Pancreas (tissue), 10 donors: ENCODE results near the gene XYLT1. TPM values are rescaled to one million over a fixed set of nuclear protein-coding genes. Genes with fewer than 3 reads are reported as not detected.

Source experiments
- ATAC-seq, 4 donors: fragments of 200-7000 bp; cut with Tn5 transposase; one replicate each; pipeline versions ENCODE4 v1.8.0 to v1.9.1; 2020; ENCODE audit warnings: mild to moderate bottlenecking in 4 of 4, moderate library complexity in 4 of 4
- DNase-seq, 6 donors: peaks; one replicate each; pipeline ENCODE4 v3.0.0-alpha.2; 2020
- FAIRE-seq: peaks from 2 replicates; lab custom pipeline; 2012; peaks lifted over from hg19 to GRCh38; lab: Jason Lieb, UNC
- H3K27ac ChIP-seq, 4 donors: fragments of 200-600 bp; sonication (generic); 1 replicate in 3 of 4; 2 replicates in 1 of 4; pipeline versions ENCODE4 v1.5.0 to v1.8.0; 2020
- H3K27me3 ChIP-seq, 4 donors: fragments of 200-600 bp; one replicate each; pipeline ENCODE4 v1.8.0; 2021
- H3K36me3 ChIP-seq, 3 donors: fragments of 200-600 bp; sonication (generic) in 1 of 3; one replicate each; pipeline versions ENCODE4 v1.5.0 to v1.8.0; 2020 to 2021
- H3K4me1 ChIP-seq, 3 donors: fragments of 200-600 bp; one replicate each; pipeline ENCODE4 v1.8.0; 2021
- H3K4me3 ChIP-seq, 4 donors: fragments of 200-600 bp; sonication (generic) in 2 of 4; one replicate each; pipeline versions ENCODE4 v1.5.0 to v1.8.0; 2020 to 2021
- H3K9me3 ChIP-seq, 4 donors: fragments of 200-600 bp; one replicate each; pipeline ENCODE4 v1.8.0; 2021
- CTCF ChIP-seq, 4 donors: fragments of 200-600 bp; sonication (generic) in 3 of 4; IDR thresholded peaks; one replicate each; pipeline versions ENCODE4 v1.5.0 to v1.8.0; 2021; ENCODE audit warnings: antibody characterized with exemption in 4 of 4
- WGBS, 2 donors: extraction: QIAGEN DNeasy Blood & Tissue Kit; methylation state at CpG; one replicate each; pipeline ENCODE4 v1.1.7; 2013; 5-methylcytosine and 5-hydroxymethylcytosine counted together
- intact Hi-C, 3 donors: fragments of 100-400 bp; cut with DNase I; formaldehyde crosslinking; loops; one replicate each; pipeline versions ENCODE4 v1.11.1 to v1.14.2; 2022
- polyA plus RNA-seq, 2 donors: library from polyadenylated mRNA; stranded (reverse); fragments of 200-250 nt; gene quantifications; one replicate each; pipeline ENCODE4 v1.2.3, GENCODE V29; 2013
- total RNA-seq, 6 donors: library from RNA; stranded (reverse); fragmentation: NEBNext Ultra II Directional in 4 of 6; extraction: Animal tissue kit (Norgen Biotek cat#: 25700) in 4 of 6; gene quantifications; one replicate each; pipeline versions ENCODE4 v1.2.1 to v1.2.4, GENCODE V29; 2021 to 2023
- donor health status: healthy with polysubstance abuse.
- donor health status: DM: no; HTN: no; CAD: no; lungs with moderate emphysema.
- donor health status: DM: no; HTN: no; CAD: no.
- donor health status: control.
- donor health status: control.
- donor health status: Bipolar disorder and iron deficiency.
- donor health status: DM: yes; HTN: yes; CAD: no.
- donor health status: DM: no; HTN: no; CAD: no.
- donor health status: DM: no; HTN: no; CAD: no.
- donor health status: DM: yes; HTN: yes; CAD: no.

XYLT1 gene
- total and polyA plus RNA-seq, 8 donors = 1.6 to 8.2 (median 4.6) TPM

GRCh38 chr16:17277981-17278381 is 192.8 kb downstream of the XYLT1 start:
- H3K27ac ChIP-seq = peak overlapping the region in 2 of 4 donors; percentile 9 to 83
- peaks cover 25 to 26% (median 25%) of the 10 kb centered on the region in 3 donors for H3K4me1 ChIP-seq
- intact Hi-C loops = loop anchor here in 1 of 3 donors (10.0 kb wide), 1 partner anchor 197 kb away; the partner anchor contains the start of gene XYLT1
- DNase-seq (peak in 4 of 6 donors; percentile 49 to 62 (median 56)), ATAC-seq (peak; percentile 74 to 82 (median 79)), FAIRE-seq (no peak)
- H3K27me3 ChIP-seq = no peaks in the 10 kb centered on the region
- 28 to 31% methylated on average over 10 of the region's 10 CpGs for WGBS, 2 donors
- no peak overlapping the region for H3K4me3 ChIP-seq
- peak in 3 of 4 donors; percentile 28 to 34 (median 28) for TF ChIP-seq CTCF (IDR thresholded peaks at IDR 0.05)
- no peaks in the 10 kb centered on the region for H3K36me3 ChIP-seq
- no peaks in the 10 kb centered on the region for H3K9me3 ChIP-seq

GRCh38 chr16:17276610-17277009 is 194.2 kb downstream of the XYLT1 start:
- H3K27ac ChIP-seq = no peak overlapping the region
- H3K9me3 ChIP-seq = no peaks in the 10 kb centered on the region
- intact Hi-C loops = loop anchor here in 1 of 3 donors (10.0 kb wide), 1 partner anchor 198 kb away; the partner anchor contains the start of gene XYLT1
- H3K4me1 ChIP-seq = peaks cover 26 to 32% (median 28%) of the 10 kb centered on the region in 3 donors
- 92 to 97% methylated on average over 10 of the region's 10 CpGs for WGBS, 2 donors
- no peaks in the 10 kb centered on the region for H3K36me3 ChIP-seq
- no peak for ATAC-seq
- FAIRE-seq = no peak
- H3K27me3 ChIP-seq = no peaks in the 10 kb centered on the region
- H3K4me3 ChIP-seq = no peak overlapping the region
- no peak for TF ChIP-seq CTCF (IDR thresholded peaks at IDR 0.05)
- DNase-seq = no peak

- H3K27me3 ChIP-seq = no peaks in the 10 kb centered on the region
- WGBS, 2 donors = 73 to 75% methylated on average over 4 of the region's 4 CpGs
- no peaks in the 10 kb centered on the region for H3K36me3 ChIP-seq
- FAIRE-seq (no peak), DNase-seq (no peak), ATAC-seq (no peak)
- no peak overlapping the region for H3K4me3 ChIP-seq
- no peaks in the 10 kb centered on the region for H3K9me3 ChIP-seq
- H3K27ac ChIP-seq = peak overlapping the region in 2 of 4 donors; percentile 71
- intact Hi-C loops = loop anchor here in 1 of 3 donors (10.0 kb wide), 1 partner anchor 199 kb away; the partner anchor contains the start of gene XYLT1
- TF ChIP-seq CTCF (IDR thresholded peaks at IDR 0.05) = no peak
- H3K4me1 ChIP-seq = peaks cover 31 to 38% (median 33%) of the 10 kb centered on the region in 3 donors
These were observed 194.7 kb downstream of the XYLT1 start for GRCh38 chr16:17276010-17276530.

GRCh38 chr16:17275076-17276009 is 195.4 kb downstream of the XYLT1 start:
- Histone ChIP-seq H3K4me3 (no peak overlapping the region), H3K4me1 (peaks cover 37 to 45% (median 39%) of the 10 kb centered on the region in 3 donors), H3K36me3 (no peaks in the 10 kb centered on the region), H3K27me3 (no peaks in the 10 kb centered on the region), H3K27ac (peak overlapping the region in 3 of 4 donors; percentile 15 to 71 (median 71)), H3K9me3 (no peaks in the 10 kb centered on the region)
- WGBS, 2 donors = 85 to 87% methylated on average over 9 of the region's 9 CpGs
- no peak for TF ChIP-seq CTCF (IDR thresholded peaks at IDR 0.05)
- peak in 4 of 6 donors; percentile 35 to 57 (median 46) for DNase-seq
- intact Hi-C loops = loop anchor here in 1 of 3 donors (10.0 kb wide), 1 partner anchor 199 kb away; the partner anchor contains the start of gene XYLT1
- no peak for FAIRE-seq
- ATAC-seq = peak; percentile 37 to 70 (median 46)
